Ectodermal cell (in vitro differentiated cells): ENCODE data around the gene NME1.

ENCODE experiments used
- H3K27ac ChIP-seq: 2 replicates; pipeline ENCODE4 v1.7.0; 2013; ENCODE audit warnings: mild to moderate bottlenecking, low read depth, low read length; ENCODE audit not compliant: insufficient read depth, poor library complexity, severe bottlenecking
- H3K27me3 ChIP-seq: 2 replicates; pipeline ENCODE4 v1.7.0; 2013; ENCODE audit warnings: mild to moderate bottlenecking, low read length; ENCODE audit not compliant: insufficient read depth, control insufficient read depth, poor library complexity, severe bottlenecking
- H3K36me3 ChIP-seq: one replicate; pipeline ENCODE4 v1.7.0; 2013; ENCODE audit warnings: low read length; ENCODE audit not compliant: control insufficient read depth, insufficient read depth
- H3K4me1 ChIP-seq: one replicate; pipeline ENCODE4 v1.7.0; 2013; ENCODE audit warnings: low read length; ENCODE audit not compliant: control insufficient read depth, insufficient read depth
- H3K4me3 ChIP-seq: 2 replicates; pipeline ENCODE4 v1.7.0; 2013; ENCODE audit warnings: low read depth, low read length, control low read depth; ENCODE audit not compliant: insufficient read depth
- H3K9me3 ChIP-seq: 2 replicates; pipeline ENCODE4 v1.7.0; 2013; ENCODE audit warnings: mild to moderate bottlenecking, low read length, moderate library complexity; ENCODE audit not compliant: control insufficient read depth
- WGBS, 2 experiments: methylation state at CpG; one replicate each; pipeline ENCODE4 v1.1.7; 2013; ENCODE audit warnings: missing lambda C conversion rate in 2 of 2; 5-methylcytosine and 5-hydroxymethylcytosine counted together

The NME1 gene

GRCh38 chr17:51147650-51148049 lies 5.7 kb upstream of the NME1 start:
- Histone ChIP-seq H3K4me3 (no peak overlapping the region), H3K27ac (no peak overlapping the region), H3K9me3 (no peaks in the 10 kb centered on the region), H3K4me1 (peaks cover 3% of the 10 kb centered on the region), H3K27me3 (no peaks in the 10 kb centered on the region), H3K36me3 (no peaks in the 10 kb centered on the region)
- 87 to 89% methylated on average over 4 of the region's 4 CpGs for WGBS, 2 experiments

- H3K4me1 ChIP-seq: peaks cover 3% of the 10 kb centered on the region
- no peaks in the 10 kb centered on the region for H3K9me3 ChIP-seq
- H3K36me3 ChIP-seq: no peaks in the 10 kb centered on the region
- WGBS, 2 experiments: 95 to 98% methylated on average over 2 of the region's 2 CpGs
- no peaks in the 10 kb centered on the region for H3K27me3 ChIP-seq
- H3K4me3 ChIP-seq: no peak overlapping the region
- H3K27ac ChIP-seq: no peak overlapping the region
These were observed 4.2 kb upstream of the NME1 start for GRCh38 chr17:51149163-51149562.

GRCh38 chr17:51150932-51151331 lies 2.4 kb upstream of the NME1 start:
- Histone ChIP-seq H3K9me3 (no peaks in the 10 kb centered on the region), H3K36me3 (no peaks in the 10 kb centered on the region), H3K4me3 (no peak overlapping the region), H3K4me1 (peaks cover 3% of the 10 kb centered on the region), H3K27me3 (no peaks in the 10 kb centered on the region), H3K27ac (no peak overlapping the region)
- WGBS, 2 experiments: 94 to 95% methylated on average over 5 of the region's 5 CpGs

GRCh38 chr17:51152766-51153209 lies 571 bp upstream of the NME1 start:
- no peaks in the 10 kb centered on the region for H3K36me3 ChIP-seq
- H3K27ac ChIP-seq: peak overlapping the region; percentile 79
- H3K27me3 ChIP-seq: no peaks in the 10 kb centered on the region
- peak overlapping the region; percentile 79 for H3K4me3 ChIP-seq
- peaks cover 3% of the 10 kb centered on the region for H3K4me1 ChIP-seq
- WGBS, 2 experiments: 75 to 76% methylated on average over 5 to 8 of the region's 8 CpGs
- H3K9me3 ChIP-seq: no peaks in the 10 kb centered on the region

GRCh38 chr17:51154176-51154575 lies 817 bp downstream of the NME1 start:
- Histone ChIP-seq H3K36me3 (no peaks in the 10 kb centered on the region), H3K4me1 (peaks cover 3% of the 10 kb centered on the region), H3K27me3 (no peaks in the 10 kb centered on the region), H3K9me3 (no peaks in the 10 kb centered on the region), H3K4me3 (peak overlapping the region; percentile 79), H3K27ac (peak overlapping the region; percentile 87)
- 17 to 18% methylated on average over 5 to 6 of the region's 6 CpGs for WGBS, 2 experiments

- no peaks in the 10 kb centered on the region for H3K9me3 ChIP-seq
- H3K27ac ChIP-seq: no peak overlapping the region
- WGBS, 2 experiments: 96% methylated on average over 8 of the region's 8 CpGs
- H3K36me3 ChIP-seq: no peaks in the 10 kb centered on the region
- H3K27me3 ChIP-seq: no peaks in the 10 kb centered on the region
- H3K4me1 ChIP-seq: peaks cover 3% of the 10 kb centered on the region
- no peak overlapping the region for H3K4me3 ChIP-seq
These were observed 2.1 kb downstream of the NME1 start for GRCh38 chr17:51155416-51155815.

GRCh38 chr17:51159604-51160003 lies 6.2 kb downstream of the NME1 start:
- H3K4me3 ChIP-seq: no peak overlapping the region
- H3K4me1 ChIP-seq: peaks cover 2% of the 10 kb centered on the region
- H3K27me3 ChIP-seq: no peaks in the 10 kb centered on the region
- H3K27ac ChIP-seq: no peak overlapping the region
- no peaks in the 10 kb centered on the region for H3K9me3 ChIP-seq
- H3K36me3 ChIP-seq: peaks cover 19% of the 10 kb centered on the region
- 93 to 96% methylated on average over 3 of the region's 3 CpGs for WGBS, 2 experiments

- WGBS, 2 experiments: 89 to 91% methylated on average over 3 of the region's 3 CpGs
- Histone ChIP-seq H3K36me3 (peaks cover 19% of the 10 kb centered on the region), H3K9me3 (no peaks in the 10 kb centered on the region), H3K27ac (no peak overlapping the region), H3K4me3 (no peak overlapping the region), H3K27me3 (no peaks in the 10 kb centered on the region), H3K4me1 (peaks cover 6% of the 10 kb centered on the region)
These were observed 8.2 kb downstream of the NME1 start for GRCh38 chr17:51161541-51161940.

GRCh38 chr17:51164911-51165679 lies 11.7 kb downstream of the NME1 start:
- H3K4me1 ChIP-seq: peaks cover 6% of the 10 kb centered on the region
- 55 to 58% methylated on average over 16 of the region's 16 CpGs for WGBS, 2 experiments
- no peaks in the 10 kb centered on the region for H3K9me3 ChIP-seq
- peak overlapping the region; percentile 81 for H3K4me3 ChIP-seq
- H3K27ac ChIP-seq: no peak overlapping the region
- no peaks in the 10 kb centered on the region for H3K27me3 ChIP-seq
- peaks cover 19% of the 10 kb centered on the region for H3K36me3 ChIP-seq

GRCh38 chr17:51165680-51166197 lies 12.4 kb downstream of the NME1 start:
- Histone ChIP-seq H3K36me3 (peaks cover 16% of the 10 kb centered on the region), H3K27me3 (no peaks in the 10 kb centered on the region), H3K4me1 (peaks cover 6% of the 10 kb centered on the region), H3K27ac (no peak overlapping the region), H3K9me3 (no peaks in the 10 kb centered on the region), H3K4me3 (peak overlapping the region; percentile 81)
- WGBS, 2 experiments: 4 to 5% methylated on average over 21 of the region's 21 CpGs
